HCT116 (cell line): Measurements from ENCODE around the gene ZNF578. TPM values are rescaled to one million over a fixed set of nuclear protein-coding genes. Genes with fewer than 3 reads are reported as not detected.

ENCODE experiments used
- ATAC-seq: fragments of 200-7000 bp; cut with Tn5 transposase; 2 replicates; pipeline ENCODE4 v1.9.1; 2020; ENCODE audit warnings: mild to moderate bottlenecking, moderate library complexity
- BruUV-seq: library from RNA; stranded (reverse); fragments of 400-500 nt; replicated peaks from 2 replicates; lab custom pipeline; 2021; lab: Mats Ljungman, UMichigan
- CTCF ChIA-PET: fragments of 300-600 bp; sonication (Branson Sonifier 250); formaldehyde crosslinking; loops from one replicate; lab custom pipeline; 2021; ENCODE audit warnings: antibody characterized with exemption; lab: Charles Lee
- POLR2A ChIA-PET: fragments of 300-600, 350-600 bp; sonication (Branson Sonifier 250); formaldehyde crosslinking; loops from one replicate; lab custom pipeline; 2021; ENCODE audit warnings: antibody characterized with exemption; lab: Charles Lee
- RAD21 ChIA-PET, 2 experiments: fragments of 300-600 bp; sonication (Branson Sonifier 250); formaldehyde crosslinking; loops; one replicate each; lab custom pipeline; 2023; ENCODE audit warnings: low total read pairs in 2 of 2; ENCODE audit not compliant: uncharacterized antibody in 2 of 2, unreplicated experiment in 2 of 2, low non-redundant PET in 1 of 2; lab: Charles Lee
- DNase-seq: peaks from one replicate; pipeline ENCODE4 v3.0.0-alpha.2; 2010; ENCODE audit warnings: low read depth, low spot score
- H2AFZ ChIP-seq: fragments of 200-600 bp; shearing (Covaris generic), sonication (generic); 2 replicates; pipeline ENCODE4 v1.6.1; 2017; ENCODE audit warnings: low read depth, mixed run types, mixed read lengths, antibody characterized with exemption, low read length; ENCODE audit not compliant: poor library complexity, severe bottlenecking
- H3K27ac ChIP-seq: 2 replicates; pipeline ENCODE4 v1.5.1; 2012; ENCODE audit warnings: low read depth, low read length
- H3K27me3 ChIP-seq: fragments of 200-600 bp; sonication (generic); 2 replicates; pipeline ENCODE4 v1.6.1; 2016; ENCODE audit warnings: mixed run types, low read length, mixed read lengths; ENCODE audit not compliant: insufficient read depth
- H3K36me3 ChIP-seq, 2 experiments: fragments of 200-500 bp in 1 of 2; fragments of 200-600 bp in 1 of 2; sonication (Bioruptor generic) in 1 of 2; sonication (generic) in 1 of 2; 2 replicates each; pipeline versions ENCODE4 v1.5.1 to v1.6.1; 2014 to 2016; ENCODE audit warnings: low read length in 2 of 2, inconsistent platforms in 1 of 2, mixed read lengths in 1 of 2, mixed run types in 1 of 2; ENCODE audit not compliant: insufficient read depth in 2 of 2, control insufficient read depth in 1 of 2
- H3K4me1 ChIP-seq, 2 experiments: fragments of 200-600 bp in 1 of 2; sonication (generic) in 1 of 2; 2 replicates each; pipeline versions ENCODE4 v1.5.1 to v1.6.1; 2012 to 2017; ENCODE audit warnings: low read length in 2 of 2, inconsistent platforms in 1 of 2, mild to moderate bottlenecking in 1 of 2, mixed read lengths in 1 of 2, mixed run types in 1 of 2, moderate library complexity in 1 of 2; ENCODE audit not compliant: insufficient read depth in 2 of 2, control insufficient read depth in 1 of 2
- H3K4me2 ChIP-seq: fragments of 200-600 bp; sonication (generic); 2 replicates; pipeline ENCODE4 v1.6.1; 2017; ENCODE audit warnings: mixed run types, low read length, mixed read lengths
- H3K4me3 ChIP-seq, 2 experiments: fragments of 200-600 bp in 1 of 2; sonication (generic) in 1 of 2; replicated peaks in 1 of 2; 2 replicates each; pipeline ENCODE4 v1.5.1; 2011 to 2016; ENCODE audit warnings: low read length in 2 of 2, control low read depth in 1 of 2, low read depth in 1 of 2, mild to moderate bottlenecking in 1 of 2, mixed read lengths in 1 of 2, mixed run types in 1 of 2
- H3K79me2 ChIP-seq: fragments of 200-600 bp; sonication (generic); 2 replicates; pipeline ENCODE4 v1.6.1; 2017; ENCODE audit warnings: mild to moderate bottlenecking, mixed run types, low read length, moderate library complexity, mixed read lengths; ENCODE audit not compliant: insufficient read depth
- H3K9ac ChIP-seq: fragments of 200-600 bp; sonication (generic); 2 replicates; pipeline ENCODE4 v1.6.1; 2016; ENCODE audit warnings: low read length, mixed read lengths
- H3K9me2 ChIP-seq: fragments of 200-600 bp; sonication (generic), shearing (Covaris generic); 2 replicates; pipeline ENCODE4 v1.6.1; 2017; ENCODE audit warnings: mixed run types, mild to moderate bottlenecking, moderate library complexity; ENCODE audit not compliant: insufficient read depth
- H3K9me3 ChIP-seq, 2 experiments: fragments of 200-500 bp in 1 of 2; fragments of 200-600 bp in 1 of 2; sonication (Bioruptor generic) in 1 of 2; sonication (generic) in 1 of 2; 2 replicates each; pipeline ENCODE4 v1.6.1; 2014 to 2017; ENCODE audit warnings: low read length in 2 of 2, mixed read lengths in 2 of 2, inconsistent platforms in 1 of 2, low read depth in 1 of 2, mild to moderate bottlenecking in 1 of 2, mixed run types in 1 of 2, moderate library complexity in 1 of 2; ENCODE audit not compliant: control insufficient read depth in 1 of 2, insufficient read depth in 1 of 2
- H4K20me1 ChIP-seq: fragments of 200-600 bp; sonication (generic), shearing (Covaris generic); 2 replicates; pipeline ENCODE4 v1.6.1; 2017; ENCODE audit warnings: mixed run types, mild to moderate bottlenecking, moderate library complexity; ENCODE audit not compliant: insufficient read depth
- CBX3 ChIP-seq: IDR thresholded peaks from 2 replicates; pipeline ENCODE4 v1.6.1; 2012; ENCODE audit warnings: low read depth
- CTCF ChIP-seq, 3 experiments: fragments of 200-600 bp in 1 of 3; sonication (generic) in 1 of 3; IDR thresholded peaks in 2 of 3; conservative IDR thresholded peaks in 1 of 3; 2 replicates each; pipeline ENCODE4 v1.5.1; 2012 to 2017; ENCODE audit warnings: low read depth in 2 of 3, low read length in 2 of 3, antibody characterized with exemption in 1 of 3, borderline replicate concordance in 1 of 3, control low read depth in 1 of 3, mild to moderate bottlenecking in 1 of 3, mixed read lengths in 1 of 3, mixed run types in 1 of 3, moderate library complexity in 1 of 3; ENCODE audit not compliant: insufficient read depth in 1 of 3
- ELF1 ChIP-seq: IDR thresholded peaks from 2 replicates; pipeline ENCODE4 v1.6.1; 2012; ENCODE audit warnings: low read depth, borderline replicate concordance
- EZH2 ChIP-seq: fragments of 200-600 bp; sonication (generic); IDR thresholded peaks from 2 replicates; pipeline ENCODE4 v1.6.1; 2017; ENCODE audit warnings: antibody characterized with exemption, mixed run types
- FOSL1 ChIP-seq: IDR thresholded peaks from 2 replicates; pipeline ENCODE4 v1.6.1; 2012; ENCODE audit warnings: low read depth
- MAX ChIP-seq: IDR thresholded peaks from 2 replicates; pipeline ENCODE4 v1.6.1; 2012
- POLR2A ChIP-seq: IDR thresholded peaks from 2 replicates; pipeline ENCODE4 v1.7.0; 2011; ENCODE audit warnings: borderline replicate concordance; ENCODE audit not compliant: insufficient read depth, insufficient read length; ENCODE audit errors: extremely low read depth
- POLR2AphosphoS5 ChIP-seq: IDR thresholded peaks from 2 replicates; pipeline ENCODE4 v1.6.1; 2011; ENCODE audit warnings: mild to moderate bottlenecking, low read depth, low read length, moderate library complexity
- RAD21 ChIP-seq: IDR thresholded peaks from 2 replicates; pipeline ENCODE4 v1.6.1; 2012; ENCODE audit warnings: low read depth, mild to moderate bottlenecking
- SIN3A ChIP-seq: IDR thresholded peaks from 2 replicates; pipeline ENCODE4 v1.6.1; 2012; ENCODE audit warnings: low read depth
- SP1 ChIP-seq: IDR thresholded peaks from 2 replicates; pipeline ENCODE4 v1.6.1; 2012; ENCODE audit warnings: low read depth
- SRF ChIP-seq: IDR thresholded peaks from 2 replicates; pipeline ENCODE4 v1.6.1; 2012; ENCODE audit warnings: low read depth
- TCF7L2 ChIP-seq: IDR thresholded peaks from 2 replicates; pipeline ENCODE4 v1.7.0; 2011; ENCODE audit warnings: borderline replicate concordance, inconsistent platforms; ENCODE audit not compliant: insufficient read depth, insufficient read length; ENCODE audit errors: extremely low read depth
- ZFX ChIP-seq: fragments of 450-650 bp; IDR thresholded peaks from 2 replicates; pipeline ENCODE4 v1.6.1; 2017
- ZNF274 ChIP-seq: fragments of 200-500 bp; sonication (Bioruptor generic); IDR thresholded peaks from 2 replicates; pipeline ENCODE4 v1.6.1; 2014; ENCODE audit warnings: mild to moderate bottlenecking, low read depth, low read length, inconsistent platforms
- intact Hi-C: fragments of 100-400 bp; cut with micrococcal nuclease; formaldehyde crosslinking; loops from 2 replicates; pipeline ENCODE4 v1.10.0; 2022
- total RNA-seq: library from RNA; stranded (reverse); gene quantifications from one replicate; pipeline ENCODE4 v1.2.1, GENCODE V29; 2021; ENCODE audit not compliant: unreplicated experiment
- TF ChIP-seq, protein P1 (sequence below): IDR thresholded peaks from 2 replicates; pipeline ENCODE4 v1.6.1; 2012
- TF ChIP-seq, protein P2 (sequence below): IDR thresholded peaks from 2 replicates; pipeline ENCODE4 v1.6.1; 2011; ENCODE audit warnings: mild to moderate bottlenecking, low read length, moderate library complexity; ENCODE audit not compliant: insufficient replicate concordance; ENCODE audit errors: extremely low read depth

Gene ZNF578
- total RNA-seq, 1 experiment from 2014 or later, result not detected

DNA sequence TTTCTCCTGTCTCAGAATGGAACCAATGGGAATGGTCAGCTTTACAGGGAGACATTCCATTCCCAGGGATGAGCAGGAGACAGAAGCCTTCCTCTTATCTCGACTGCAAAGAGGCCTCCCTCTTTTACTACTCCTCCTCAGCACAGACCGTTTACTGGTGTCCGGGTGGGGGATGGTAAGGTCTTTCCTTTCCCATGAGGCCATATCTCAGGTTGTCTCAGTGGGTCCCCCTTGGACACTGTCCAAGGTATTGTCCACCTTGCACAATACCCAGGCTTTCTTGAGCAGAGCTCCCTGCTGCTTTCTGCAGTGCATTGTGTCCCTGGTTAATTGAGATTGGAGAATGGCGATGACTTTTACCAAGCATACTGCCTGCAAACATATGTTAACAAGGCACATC is 66.7 kb downstream of the ZNF578 start (continued):
- TF ChIP-seq TCF7L2, result no peak

GRCh38 chr19:52522551-52522950 is 69.2 kb downstream of the ZNF578 start:
- intact Hi-C loops, result no loop called here
- ChIA-PET POLR2A (no interaction called here), RAD21 (no interaction called here), CTCF (no interaction called here)
- H3K27ac ChIP-seq, result no peak overlapping the region
- H3K9me3 ChIP-seq, result peaks cover 4% of the 10 kb centered on the region in 2 experiments; a peak in 2 of 4 replicates
- DNase-seq (no peak), ATAC-seq (no peak)
- H3K79me2 ChIP-seq, result no peaks in the 10 kb centered on the region
- BruUV-seq, result no TSS peak
- peaks cover 4 to 6% of the 10 kb centered on the region in 2 experiments; a peak in 2 of 4 replicates for H3K4me1 ChIP-seq
- no peak overlapping the region for H2AFZ ChIP-seq
- H3K27me3 ChIP-seq, result no peaks in the 10 kb centered on the region
- TF ChIP-seq CBX3 (no peak), MAX (no peak), RAD21 (no peak), POLR2A (no peak), ELF1 (no peak), EZH2 (no peak), POLR2AphosphoS5 (no peak), CTCF (IDR thresholded peaks at IDR 0.05 in 2 of 3, conservative IDR thresholded peaks at IDR 0.05 in 1 of 3; ENCODE audit: borderline replicate concordance in 1 of 3, insufficient read depth in 1 of 3, low read depth in 2 of 3, low read length in 2 of 3) (no peak), SP1 (no peak), SRF (no peak), SIN3A (no peak), ZNF274 (no peak), ZFX (no peak), FOSL1 (no peak)
- TF ChIP-seq, protein P1, sequence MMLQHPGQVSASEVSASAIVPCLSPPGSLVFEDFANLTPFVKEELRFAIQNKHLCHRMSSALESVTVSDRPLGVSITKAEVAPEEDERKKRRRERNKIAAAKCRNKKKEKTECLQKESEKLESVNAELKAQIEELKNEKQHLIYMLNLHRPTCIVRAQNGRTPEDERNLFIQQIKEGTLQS, result no peak
- TF ChIP-seq, protein P2, sequence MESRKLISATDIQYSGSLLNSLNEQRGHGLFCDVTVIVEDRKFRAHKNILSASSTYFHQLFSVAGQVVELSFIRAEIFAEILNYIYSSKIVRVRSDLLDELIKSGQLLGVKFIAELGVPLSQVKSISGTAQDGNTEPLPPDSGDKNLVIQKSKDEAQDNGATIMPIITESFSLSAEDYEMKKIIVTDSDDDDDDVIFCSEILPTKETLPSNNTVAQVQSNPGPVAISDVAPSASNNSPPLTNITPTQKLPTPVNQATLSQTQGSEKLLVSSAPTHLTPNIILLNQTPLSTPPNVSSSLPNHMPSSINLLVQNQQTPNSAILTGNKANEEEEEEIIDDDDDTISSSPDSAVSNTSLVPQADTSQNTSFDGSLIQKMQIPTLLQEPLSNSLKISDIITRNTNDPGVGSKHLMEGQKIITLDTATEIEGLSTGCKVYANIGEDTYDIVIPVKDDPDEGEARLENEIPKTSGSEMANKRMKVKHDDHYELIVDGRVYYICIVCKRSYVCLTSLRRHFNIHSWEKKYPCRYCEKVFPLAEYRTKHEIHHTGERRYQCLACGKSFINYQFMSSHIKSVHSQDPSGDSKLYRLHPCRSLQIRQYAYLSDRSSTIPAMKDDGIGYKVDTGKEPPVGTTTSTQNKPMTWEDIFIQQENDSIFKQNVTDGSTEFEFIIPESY, result no peak
- H4K20me1 ChIP-seq, result no peaks in the 10 kb centered on the region
- no peak overlapping the region for H3K9ac ChIP-seq
- no peaks in the 10 kb centered on the region for H3K36me3 ChIP-seq
- no peak overlapping the region for H3K4me3 ChIP-seq
- H3K9me2 ChIP-seq, result no peaks in the 10 kb centered on the region
- H3K4me2 ChIP-seq, result no peak overlapping the region
